ENCODE measurements around the gene BRD1. TPM values are rescaled to one million over a fixed set of nuclear protein-coding genes. Genes with fewer than 3 reads are reported as not detected.

Gene BRD1
- total and polyA plus RNA-seq, 9 of the 15 experiments (the other 6 are each of a cell fraction or from before 2014, with no cell fraction given) = 0.42 to 17.6 (median 5.5) TPM

DNA sequence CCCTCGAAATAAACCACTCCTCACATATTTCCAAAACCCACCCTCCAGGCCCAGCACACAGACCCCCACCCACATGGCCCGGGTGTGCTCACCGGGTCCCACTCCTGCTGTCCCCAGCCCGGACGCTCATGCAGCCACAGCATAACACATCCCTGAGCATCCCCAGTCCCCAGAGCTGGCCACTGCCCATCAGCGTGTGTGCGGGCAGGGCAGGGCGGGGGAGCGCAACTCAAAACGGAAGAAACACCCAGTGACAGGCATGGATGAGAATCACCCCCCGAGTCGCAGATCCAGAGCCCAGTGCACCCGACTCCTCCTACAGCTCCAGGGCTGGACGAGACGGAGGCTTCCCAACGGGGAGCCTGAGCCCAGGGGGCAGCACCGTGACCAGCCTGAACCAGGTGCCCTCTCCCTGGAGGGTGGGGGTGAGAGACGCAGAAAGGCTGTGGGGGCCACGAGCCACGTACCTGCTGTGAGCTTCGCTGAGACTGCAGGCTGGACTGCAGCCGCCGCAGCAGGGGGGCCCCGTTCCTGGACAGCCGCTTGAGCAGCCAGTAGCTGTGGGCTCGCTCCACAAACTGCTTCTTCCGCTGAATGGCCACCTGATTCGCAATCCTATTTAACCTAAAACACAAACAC is 23.8 kb downstream of the BRD1 start:
- POLR2A ChIA-PET = interaction anchor here (0.6 kb wide), 2 partner anchors 27 to 389 kb away, joined by 3 read pairs; no protein-coding TSS in a partner anchor
- H3K79me2 ChIP-seq (ENCODE audit: control insufficient read depth, insufficient read depth, low read length) = peaks cover 76% of the 10 kb centered on the region

DNA sequence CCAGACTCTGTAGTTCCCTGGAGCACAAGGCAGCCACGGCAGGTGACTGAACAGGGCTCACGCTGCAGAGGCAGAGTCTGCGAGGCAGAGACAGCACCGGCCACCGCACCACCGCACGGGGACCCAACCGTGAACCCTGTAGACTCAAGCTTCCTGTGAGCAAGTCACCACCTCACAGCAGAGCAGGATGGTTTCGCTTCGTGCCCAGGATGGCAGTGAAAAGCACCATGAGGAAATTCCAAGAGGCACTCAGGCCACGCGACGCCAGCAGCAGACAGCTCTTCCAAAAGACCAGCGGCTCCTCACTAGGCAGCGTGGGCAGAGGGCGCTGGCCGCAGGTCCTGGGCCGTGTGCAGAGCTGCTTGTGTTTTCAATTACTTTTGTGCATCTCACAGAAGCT is 24.5 kb downstream of the BRD1 start:
- POLR2A ChIA-PET = interaction anchor here (0.6 kb wide), 1 partner anchor 26 kb away, joined by 3 read pairs; no protein-coding TSS in a partner anchor
- FAIRE-seq (no peak), ATAC-seq (no peak), DNase-seq (ENCODE audit: extremely low read depth in 1 of 4, low spot score in 3 of 4) (no peak)
- WGBS (ENCODE audit: insufficient coverage, low coverage, missing lambda C conversion rate) = 94% methylated on average over 16 of the region's 18 CpGs
- no peaks in the 10 kb centered on the region for H3K9me1 ChIP-seq (ENCODE audit: control insufficient read depth, insufficient read depth, low read length)
- H3K27me3 ChIP-seq (ENCODE audit: control insufficient read depth in 2 of 2, insufficient read depth in 2 of 2, low read length in 2 of 2) = no peaks in the 10 kb centered on the region
- no peak overlapping the region for H3K4me3 ChIP-seq
- in situ Hi-C loops (cut with MboI) (no loop called here), intact Hi-C loops (cut with micrococcal nuclease) (no loop called here)
- TF ChIP-seq HDAC2 (IDR thresholded peaks at IDR 0.05) (no peak), ZNF143 (CRISPR knock-in tag; IDR thresholded peaks at IDR 0.05) (no peak), MEF2D (tag; conservative IDR thresholded peaks at IDR 0.05; ENCODE audit: low read depth) (no peak), ZNF668 (CRISPR knock-in tag; IDR thresholded peaks at IDR 0.05) (no peak), NFRKB (IDR thresholded peaks at IDR 0.05; ENCODE audit: low read depth) (no peak), ZNF232 (CRISPR knock-in tag; IDR thresholded peaks at IDR 0.05) (no peak), SRF (CRISPR knock-in tag; IDR thresholded peaks at IDR 0.05) (no peak), SIN3B (IDR thresholded peaks at IDR 0.05; ENCODE audit: low read depth) (no peak), FUS (optimal IDR thresholded peaks at IDR 0.05; ENCODE audit: low read depth, low read length) (no peak)
- H3K4me2 ChIP-seq (ENCODE audit: insufficient read depth, low read length) = no peak overlapping the region
- H3K27ac ChIP-seq (ENCODE audit: extremely low read depth, low read depth, low read length) = no peak overlapping the region
- CTCF ChIA-PET (ENCODE audit: low intra/inter-chr PET ratio) = no interaction called here
- no peak overlapping the region for H2AFZ ChIP-seq (ENCODE audit: low read depth, low read length)
- BruUV-seq (replicated peaks) = no TSS peak
- H4K20me1 ChIP-seq (replicated peaks; ENCODE audit: control insufficient read depth, insufficient read depth, low read length) = no peaks in the 10 kb centered on the region; the same call in 1 of the 2 replicates
- H3K9ac ChIP-seq (ENCODE audit: insufficient read depth in 1 of 2, low read depth in 2 of 2, low read length in 2 of 2) = peak overlapping the region in 1 of 2 experiments; percentile 64; a peak in 2 of 4 replicates
- peaks cover 18 to 49% of the 10 kb centered on the region in 2 experiments for H3K4me1 ChIP-seq (replicated peaks in 1 of 2; ENCODE audit: control insufficient read depth in 2 of 2, insufficient read depth in 2 of 2, low read length in 2 of 2)
- H3K36me3 ChIP-seq (ENCODE audit: control insufficient read depth, insufficient read depth, low read length) = peaks cover 34% of the 10 kb centered on the region
- H3K79me2 ChIP-seq (ENCODE audit: control insufficient read depth, insufficient read depth, low read length) = peaks cover 68% of the 10 kb centered on the region
- H3K9me3 ChIP-seq (replicated peaks; ENCODE audit: control insufficient read depth, insufficient read depth, low read depth, low read length) = no peaks in the 10 kb centered on the region

More for the DNA sequence above, 23.8 kb downstream of the BRD1 start:
- in situ Hi-C loops (cut with MboI) = no loop called here
- ATAC-seq (no peak), DNase-seq (ENCODE audit: extremely low read depth in 1 of 4, low spot score in 3 of 4) (no peak), FAIRE-seq (no peak)
- Histone ChIP-seq H3K27ac (ENCODE audit: extremely low read depth, low read depth, low read length) (no peak overlapping the region), H3K9ac (ENCODE audit: insufficient read depth in 1 of 2, low read depth in 2 of 2, low read length in 2 of 2) (no peak overlapping the region), H2AFZ (ENCODE audit: low read depth, low read length) (no peak overlapping the region), H3K4me2 (ENCODE audit: insufficient read depth, low read length) (no peak overlapping the region), H4K20me1 (replicated peaks; ENCODE audit: control insufficient read depth, insufficient read depth, low read length) (no peaks in the 10 kb centered on the region; the same call in 1 of the 2 replicates), H3K9me3 (replicated peaks; ENCODE audit: control insufficient read depth, insufficient read depth, low read depth, low read length) (no peaks in the 10 kb centered on the region), H3K9me1 (ENCODE audit: control insufficient read depth, insufficient read depth, low read length) (no peaks in the 10 kb centered on the region), H3K4me3 (no peak overlapping the region), H3K36me3 (ENCODE audit: control insufficient read depth, insufficient read depth, low read length) (peaks cover 27% of the 10 kb centered on the region), H3K4me1 (replicated peaks in 1 of 2; ENCODE audit: control insufficient read depth in 2 of 2, insufficient read depth in 2 of 2, low read length in 2 of 2) (peaks cover 25 to 48% of the 10 kb centered on the region in 2 experiments), H3K27me3 (ENCODE audit: control insufficient read depth in 2 of 2, insufficient read depth in 2 of 2, low read length in 2 of 2) (no peaks in the 10 kb centered on the region)
- CTCF ChIA-PET (ENCODE audit: low intra/inter-chr PET ratio) = no interaction called here
- WGBS (ENCODE audit: insufficient coverage, low coverage, missing lambda C conversion rate) = 91% methylated on average over 12 of the region's 28 CpGs
- no TSS peak for BruUV-seq (replicated peaks)
- intact Hi-C loops (cut with micrococcal nuclease) = no loop called here
- 0 out of 2 replicates have a peak, but pooled peaks have one; percentile 18 for TF ChIP-seq POLR2G (IDR thresholded peaks at IDR 0.05; ENCODE audit: low read depth, low read length)
- TF ChIP-seq, protein P1, sequence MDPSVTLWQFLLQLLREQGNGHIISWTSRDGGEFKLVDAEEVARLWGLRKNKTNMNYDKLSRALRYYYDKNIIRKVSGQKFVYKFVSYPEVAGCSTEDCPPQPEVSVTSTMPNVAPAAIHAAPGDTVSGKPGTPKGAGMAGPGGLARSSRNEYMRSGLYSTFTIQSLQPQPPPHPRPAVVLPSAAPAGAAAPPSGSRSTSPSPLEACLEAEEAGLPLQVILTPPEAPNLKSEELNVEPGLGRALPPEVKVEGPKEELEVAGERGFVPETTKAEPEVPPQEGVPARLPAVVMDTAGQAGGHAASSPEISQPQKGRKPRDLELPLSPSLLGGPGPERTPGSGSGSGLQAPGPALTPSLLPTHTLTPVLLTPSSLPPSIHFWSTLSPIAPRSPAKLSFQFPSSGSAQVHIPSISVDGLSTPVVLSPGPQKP (CRISPR knock-in tag; IDR thresholded peaks at IDR 0.05) = no peak

Measured in K562 (cell line).